ENCODE results near the gene ZC3HAV1L.
"Not testable (repeated sequence)": the region's sequence is repeated elsewhere in the genome, so short reads cannot be mapped to it uniquely, and the experiment has no call there.

The ZC3HAV1L gene

DNA sequence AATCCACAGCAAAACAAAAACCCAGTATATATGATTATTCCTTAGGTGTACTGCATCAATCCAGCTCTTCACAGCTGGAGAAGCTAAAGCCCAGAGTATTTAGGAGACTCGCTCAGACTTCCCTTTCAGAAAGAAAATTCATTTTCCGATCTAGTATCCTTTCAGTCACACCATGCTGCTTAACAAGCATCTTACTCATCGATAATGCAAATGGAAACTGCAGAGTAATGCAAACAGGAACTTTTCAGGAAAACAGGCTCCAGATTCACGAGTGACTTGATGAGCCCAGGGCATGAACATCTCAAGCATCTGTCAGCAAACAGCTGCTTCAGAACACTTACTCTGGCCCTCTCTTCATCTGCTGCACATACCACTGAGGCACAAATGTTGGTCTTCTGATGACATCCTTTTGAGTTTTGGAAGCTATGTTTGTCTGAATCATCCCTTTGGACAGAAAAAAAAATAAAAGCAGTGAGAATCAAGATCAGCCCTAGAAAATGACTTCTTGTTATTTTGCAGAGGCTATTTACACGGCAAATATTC is 24.9 kb upstream of the ZC3HAV1L start:
- DNase-seq (ENCODE audit: extremely low read depth, insufficient read length) = no peak
- Histone ChIP-seq H3K36me3 (ENCODE audit: control insufficient read depth, insufficient read depth, low read length) (peaks cover 16% of the 10 kb centered on the region), H3K27me3 (replicated peaks; ENCODE audit: control insufficient read depth, insufficient read depth, low read length) (no peaks in the 10 kb centered on the region), H3K4me3 (replicated peaks; ENCODE audit: low read depth, low read length) (no peak overlapping the region)
- TF ChIP-seq, protein P1, sequence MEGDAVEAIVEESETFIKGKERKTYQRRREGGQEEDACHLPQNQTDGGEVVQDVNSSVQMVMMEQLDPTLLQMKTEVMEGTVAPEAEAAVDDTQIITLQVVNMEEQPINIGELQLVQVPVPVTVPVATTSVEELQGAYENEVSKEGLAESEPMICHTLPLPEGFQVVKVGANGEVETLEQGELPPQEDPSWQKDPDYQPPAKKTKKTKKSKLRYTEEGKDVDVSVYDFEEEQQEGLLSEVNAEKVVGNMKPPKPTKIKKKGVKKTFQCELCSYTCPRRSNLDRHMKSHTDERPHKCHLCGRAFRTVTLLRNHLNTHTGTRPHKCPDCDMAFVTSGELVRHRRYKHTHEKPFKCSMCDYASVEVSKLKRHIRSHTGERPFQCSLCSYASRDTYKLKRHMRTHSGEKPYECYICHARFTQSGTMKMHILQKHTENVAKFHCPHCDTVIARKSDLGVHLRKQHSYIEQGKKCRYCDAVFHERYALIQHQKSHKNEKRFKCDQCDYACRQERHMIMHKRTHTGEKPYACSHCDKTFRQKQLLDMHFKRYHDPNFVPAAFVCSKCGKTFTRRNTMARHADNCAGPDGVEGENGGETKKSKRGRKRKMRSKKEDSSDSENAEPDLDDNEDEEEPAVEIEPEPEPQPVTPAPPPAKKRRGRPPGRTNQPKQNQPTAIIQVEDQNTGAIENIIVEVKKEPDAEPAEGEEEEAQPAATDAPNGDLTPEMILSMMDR (IDR thresholded peaks at IDR 0.05; ENCODE audit: insufficient read depth, low read length, poor library complexity, severe bottlenecking) = no peak

DNA sequence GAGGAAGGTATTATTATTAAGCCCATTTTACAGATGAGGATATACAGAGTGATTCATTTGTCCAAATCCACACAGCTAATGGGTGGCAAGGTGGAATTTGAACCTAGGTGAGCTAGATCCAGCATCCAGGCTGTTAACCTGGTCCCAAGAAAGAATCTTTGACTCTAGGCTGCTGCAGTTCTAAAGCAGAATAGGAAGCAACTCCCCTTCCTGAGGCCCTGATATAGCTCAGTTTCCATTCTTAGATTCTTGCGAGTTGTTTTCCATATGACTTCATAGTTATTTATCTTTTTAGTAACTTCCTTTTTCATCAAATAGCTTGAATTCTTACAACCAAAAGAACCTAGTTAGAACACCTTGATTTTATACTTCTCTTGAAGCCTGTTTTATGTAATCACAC is 24.1 kb upstream of the ZC3HAV1L start:
- DNase-seq (ENCODE audit: extremely low read depth, insufficient read length) = no peak
- TF ChIP-seq, protein P1 (IDR thresholded peaks at IDR 0.05; ENCODE audit: insufficient read depth, low read length, poor library complexity, severe bottlenecking) = no peak
- H3K4me3 ChIP-seq (replicated peaks; ENCODE audit: low read depth, low read length) = no peak overlapping the region
- H3K36me3 ChIP-seq (ENCODE audit: control insufficient read depth, insufficient read depth, low read length) = peaks cover 14% of the 10 kb centered on the region
- no peaks in the 10 kb centered on the region for H3K27me3 ChIP-seq (replicated peaks; ENCODE audit: control insufficient read depth, insufficient read depth, low read length)

DNA sequence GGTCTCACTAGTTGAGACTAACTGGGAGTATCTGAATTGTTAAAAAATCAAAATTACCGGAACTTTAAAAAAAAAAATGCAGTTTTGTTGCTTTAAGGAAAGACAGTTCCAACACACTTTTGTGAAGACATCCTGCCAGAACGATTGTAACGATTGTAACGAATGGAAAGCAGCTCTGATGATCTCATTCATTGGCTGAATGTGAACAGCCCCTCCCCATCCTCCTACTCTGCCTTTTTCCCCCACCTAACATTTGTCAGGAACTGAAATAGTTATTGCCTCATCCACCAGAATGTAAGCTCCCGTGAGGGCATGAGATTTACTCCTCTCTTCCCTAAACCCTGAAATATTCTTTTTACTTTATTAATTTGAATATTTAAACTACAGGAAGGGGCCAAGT is 23.1 kb upstream of the ZC3HAV1L start:
- TF ChIP-seq, protein P1 (IDR thresholded peaks at IDR 0.05; ENCODE audit: insufficient read depth, low read length, poor library complexity, severe bottlenecking) = no peak
- Histone ChIP-seq H3K27me3 (replicated peaks; ENCODE audit: control insufficient read depth, insufficient read depth, low read length) (no peaks in the 10 kb centered on the region), H3K4me3 (replicated peaks; ENCODE audit: low read depth, low read length) (no peak overlapping the region), H3K36me3 (ENCODE audit: control insufficient read depth, insufficient read depth, low read length) (peaks cover 17% of the 10 kb centered on the region)
- DNase-seq (ENCODE audit: extremely low read depth, insufficient read length) = no peak

DNA sequence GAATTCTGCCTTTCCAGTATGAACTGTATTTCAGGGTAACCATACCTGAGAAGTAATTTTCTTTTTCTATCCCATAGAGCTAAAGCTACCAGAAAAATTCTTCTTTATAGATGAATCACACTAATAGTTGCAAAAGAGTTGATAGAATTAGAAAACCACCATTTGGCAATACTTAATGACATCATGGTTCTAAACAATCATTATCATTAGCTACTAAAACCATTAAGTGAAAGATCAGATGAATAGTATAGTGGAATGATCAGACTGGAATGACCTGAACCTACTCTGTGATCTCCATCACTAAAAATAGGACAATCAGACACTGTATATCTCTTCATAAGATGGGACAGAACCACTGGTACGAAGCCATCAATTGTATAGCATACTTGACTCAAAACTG is 19.8 kb upstream of the ZC3HAV1L start:
- TF ChIP-seq, protein P1 (IDR thresholded peaks at IDR 0.05; ENCODE audit: insufficient read depth, low read length, poor library complexity, severe bottlenecking) = no peak
- no peak for DNase-seq (ENCODE audit: extremely low read depth, insufficient read length)
- H3K27me3 ChIP-seq (replicated peaks; ENCODE audit: control insufficient read depth, insufficient read depth, low read length) = no peaks in the 10 kb centered on the region
- no peak overlapping the region for H3K4me3 ChIP-seq (replicated peaks; ENCODE audit: low read depth, low read length)
- H3K36me3 ChIP-seq (ENCODE audit: control insufficient read depth, insufficient read depth, low read length) = peaks cover 20% of the 10 kb centered on the region

DNA sequence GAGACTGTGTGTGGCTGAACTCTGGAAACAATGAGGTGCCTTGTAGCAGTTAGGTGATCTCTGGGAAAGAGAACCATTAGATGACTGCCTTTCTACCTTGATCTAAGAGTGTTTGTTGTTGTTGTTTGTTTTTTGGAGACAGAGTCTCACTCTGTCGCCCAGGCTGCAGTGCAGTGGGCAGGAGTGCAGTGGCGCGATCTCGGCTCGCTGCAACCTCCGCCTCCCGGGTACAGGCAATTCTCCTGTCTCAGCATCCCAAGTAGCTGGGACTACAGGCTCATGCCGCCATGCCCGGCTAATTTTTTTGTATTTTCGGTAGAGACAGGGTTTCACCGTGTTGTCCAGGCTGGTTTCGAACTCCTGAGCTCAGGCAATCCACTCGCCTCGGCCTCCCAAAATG is 18.8 kb upstream of the ZC3HAV1L start:
- H3K4me3 ChIP-seq (replicated peaks; ENCODE audit: low read depth, low read length); DNase-seq (ENCODE audit: extremely low read depth, insufficient read length); H3K27me3 ChIP-seq (replicated peaks; ENCODE audit: control insufficient read depth, insufficient read depth, low read length): not testable (repeated sequence)
- H3K36me3 ChIP-seq (ENCODE audit: control insufficient read depth, insufficient read depth, low read length) = peaks cover 21% of the 10 kb centered on the region

DNA sequence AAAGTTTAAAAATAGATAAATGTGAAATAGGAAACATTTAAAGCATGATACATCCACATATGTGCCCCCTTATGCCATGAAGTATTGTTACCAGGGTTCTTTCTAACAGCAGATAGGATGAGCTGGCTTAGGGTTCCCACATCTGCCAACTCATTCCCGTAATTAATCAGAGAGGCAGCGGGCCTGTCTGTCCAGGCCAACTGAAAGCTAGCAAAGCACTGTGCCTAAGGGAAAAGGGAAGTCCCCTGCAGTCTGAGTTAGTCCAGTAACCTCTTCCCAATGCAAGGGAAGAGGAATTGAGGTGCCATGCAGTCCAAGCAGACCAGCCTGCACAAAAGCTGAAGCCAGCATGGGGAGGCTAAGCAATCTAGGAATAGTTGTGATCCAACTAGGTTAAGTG is 18.3 kb upstream of the ZC3HAV1L start:
- Histone ChIP-seq H3K36me3 (ENCODE audit: control insufficient read depth, insufficient read depth, low read length) (peaks cover 21% of the 10 kb centered on the region), H3K27me3 (replicated peaks; ENCODE audit: control insufficient read depth, insufficient read depth, low read length) (no peaks in the 10 kb centered on the region), H3K4me3 (replicated peaks; ENCODE audit: low read depth, low read length) (no peak overlapping the region)
- TF ChIP-seq, protein P1 (IDR thresholded peaks at IDR 0.05; ENCODE audit: insufficient read depth, low read length, poor library complexity, severe bottlenecking) = no peak
- no peak for DNase-seq (ENCODE audit: extremely low read depth, insufficient read length)
